ENCODE measurements around the gene SKA2. TPM values are rescaled to one million over a fixed set of nuclear protein-coding genes. Genes with fewer than 3 reads are reported as not detected.

The SKA2 gene
- total and polyA plus RNA-seq, 9 of the 15 experiments (the other 6 are each of a cell fraction or from before 2014, with no cell fraction given), result 58.1 to 183 (median 133) TPM

- TF ChIP-seq ZNF695 (CRISPR knock-in tag; IDR thresholded peaks at IDR 0.05), result no peak
- no peak for TF ChIP-seq ZC3H8 (IDR thresholded peaks at IDR 0.05)
- TF ChIP-seq CEBPZ (IDR thresholded peaks at IDR 0.05; ENCODE audit: borderline replicate concordance, low read depth, low read length), result no peak
- no peak for TF ChIP-seq TFAP4 (CRISPR knock-in tag; IDR thresholded peaks at IDR 0.05; ENCODE audit: borderline replicate concordance)
- no peak for TF ChIP-seq ZNF445 (CRISPR knock-in tag; IDR thresholded peaks at IDR 0.05; ENCODE audit: low read depth)
- no peak for TF ChIP-seq PHF21A (IDR thresholded peaks at IDR 0.05; ENCODE audit: borderline replicate concordance, low read depth)
- no peak for TF ChIP-seq SETDB1 (IDR thresholded peaks at IDR 0.05; ENCODE audit: low read length)
- peak; percentile 44 to 69 (median 59); a peak in 5 of 6 replicates for TF ChIP-seq CTCF (IDR thresholded peaks at IDR 0.05 in 2 of 3, conservative IDR thresholded peaks at IDR 0.05 in 1 of 3; ENCODE audit: insufficient read depth in 2 of 3, low read depth in 1 of 3, low read length in 3 of 3)
- no peak for TF ChIP-seq ZNF644 (tag; IDR thresholded peaks at IDR 0.05; ENCODE audit: low read depth)
- TF ChIP-seq EP400 (IDR thresholded peaks at IDR 0.05), result no peak
- TF ChIP-seq CBX5 (IDR thresholded peaks at IDR 0.05; ENCODE audit: borderline replicate concordance, low read depth), result no peak
- TF ChIP-seq HMBOX1 (IDR thresholded peaks at IDR 0.05), result no peak
Observed at GRCh38 chr17:59165933-59166342, 11.0 kb upstream of the SKA2 start (continued).

Data from K562 (cell line).